HepG2 (cell line): ENCODE measurements around the gene TAS2R5. TPM values are rescaled to one million over a fixed set of nuclear protein-coding genes. Genes with fewer than 3 reads are reported as not detected.
"Not testable (repeated sequence)": the region's sequence is repeated elsewhere in the genome, so short reads cannot be mapped to it uniquely, and the experiment has no call there.

ENCODE experiments used
- ATAC-seq: fragments of 200-7000 bp; cut with Tn5 transposase; 3 replicates; pipeline ENCODE4 v1.9.1; 2020; ENCODE audit warnings: mild to moderate bottlenecking, moderate library complexity
- BruUV-seq: library from RNA; stranded (reverse); fragments of 400-500 nt; replicated peaks from 2 replicates; lab custom pipeline; 2021; lab: Mats Ljungman, UMichigan
- CTCF ChIA-PET: fragments of 300-600 bp; formaldehyde crosslinking; extraction: SDS; loops from one replicate; lab custom pipeline; 2021; ENCODE audit warnings: low total read pairs, inconsistent platforms, low intra/inter-chr PET ratio; lab: Yijun Ruan, JAX
- POLR2A ChIA-PET: fragments of 350-600 bp; sonication (Branson Sonifier 250); formaldehyde crosslinking; loops from one replicate; lab custom pipeline; 2020; ENCODE audit warnings: antibody characterized with exemption, inconsistent platforms; lab: Yijun Ruan, JAX
- DNase-seq: peaks from one replicate; pipeline ENCODE4 v3.0.0-alpha.2; 2015; ENCODE audit warnings: low spot score
- FAIRE-seq: peaks from 3 replicates; lab custom pipeline; 2011; peaks lifted over from hg19 to GRCh38; lab: Jason Lieb, UNC
- H2AFZ ChIP-seq: one replicate; pipeline ENCODE4 v1.6.1; 2011; ENCODE audit warnings: low read length, inconsistent platforms
- H3K27ac ChIP-seq: fragments of 300-600 bp; 3 replicates; pipeline ENCODE4 v1.8.0; 2011; ENCODE audit warnings: mixed run types, mild to moderate bottlenecking, mixed read lengths, low read length, inconsistent platforms; ENCODE audit not compliant: insufficient read depth; ENCODE audit errors: extremely low read length
- H3K27me3 ChIP-seq, 2 experiments: fragments of 200-600 bp in 1 of 2; 2 replicates in 1 of 2; 3 replicates in 1 of 2; pipeline versions ENCODE4 v1.6.0 to v1.8.0; 2011; ENCODE audit warnings: low read length in 2 of 2, mild to moderate bottlenecking in 2 of 2, moderate library complexity in 2 of 2, inconsistent platforms in 1 of 2; ENCODE audit not compliant: insufficient read depth in 2 of 2, control insufficient read depth in 1 of 2
- H3K36me3 ChIP-seq, 2 experiments: fragments of 200-600 bp in 1 of 2; replicated peaks in 1 of 2; 2 replicates in 1 of 2; 3 replicates in 1 of 2; pipeline versions ENCODE4 v1.5.1 to v1.8.0; 2011; ENCODE audit warnings: low read length in 2 of 2, inconsistent platforms in 1 of 2; ENCODE audit not compliant: insufficient read depth in 2 of 2, control insufficient read depth in 1 of 2
- H3K4me1 ChIP-seq: 2 replicates; pipeline ENCODE4 v1.5.1; 2012; ENCODE audit warnings: low read length, inconsistent platforms; ENCODE audit not compliant: insufficient read depth
- H3K4me2 ChIP-seq: 2 replicates; pipeline ENCODE4 v1.6.0; 2011; ENCODE audit warnings: low read depth, low read length, inconsistent platforms
- H3K4me3 ChIP-seq, 3 experiments: fragments of 200-600 bp in 1 of 3; sonication (generic), shearing (Covaris generic) in 1 of 3; replicated peaks in 1 of 3; 2 replicates each; pipeline ENCODE4 v1.5.1; 2011 to 2016; ENCODE audit warnings: low read length in 3 of 3, inconsistent platforms in 2 of 3, low read depth in 2 of 3, mild to moderate bottlenecking in 2 of 3, control low read depth in 1 of 3, mixed read lengths in 1 of 3; ENCODE audit not compliant: insufficient read depth in 1 of 3
- H3K79me2 ChIP-seq: one replicate; pipeline ENCODE4 v1.6.1; 2011; ENCODE audit warnings: low read length, inconsistent platforms; ENCODE audit not compliant: insufficient read depth
- H3K9ac ChIP-seq: 2 replicates; pipeline ENCODE4 v1.6.0; 2011; ENCODE audit warnings: mild to moderate bottlenecking, low read depth, low read length, inconsistent platforms; ENCODE audit not compliant: insufficient read depth
- H3K9me3 ChIP-seq: 2 replicates; pipeline ENCODE4 v1.5.1; 2012; ENCODE audit warnings: mild to moderate bottlenecking, low read length
- H4K20me1 ChIP-seq: 2 replicates; pipeline ENCODE4 v1.6.0; 2011; ENCODE audit warnings: inconsistent platforms, mild to moderate bottlenecking, low read length, moderate library complexity; ENCODE audit not compliant: insufficient read depth
- HOXA7 ChIP-seq: sonication (generic); formaldehyde crosslinking; IDR thresholded peaks from 2 replicates; pipeline ENCODE4 v1.8.1; 2022; ENCODE audit warnings: mild to moderate bottlenecking, missing genetic modification reagents, moderate library complexity
- ZMYM2 ChIP-seq: sonication (generic); formaldehyde crosslinking; IDR thresholded peaks from 2 replicates; pipeline ENCODE4 v1.8.0; 2022; ENCODE audit warnings: mild to moderate bottlenecking, missing genetic modification reagents
- WGBS: methylation state at CpG from one replicate; pipeline ENCODE4 v1.1.6; 2017; ENCODE audit warnings: low lambda C conversion rate; 5-methylcytosine and 5-hydroxymethylcytosine counted together
- in situ Hi-C: cut with HindIII; loops from 2 replicates; pipeline ENCODE4 v1.10.0; 2017; ENCODE audit warnings: low pct_unique_long_range_greater_than_20kb; ENCODE audit not compliant: extremely low pct_ligation_motif_present
- intact Hi-C: fragments of 100-400 bp; cut with micrococcal nuclease; formaldehyde crosslinking; loops from one replicate; pipeline ENCODE4 v1.10.0; 2022; ENCODE audit not compliant: unreplicated experiment
- polyA plus RNA-seq, 8 experiments: library from polyadenylated mRNA; depleted of rRNA in 3 of 8; stranded (reverse) in 7 of 8; unstranded in 1 of 8; fragments of >200 nt; fragmentation: Illumina TruSeq in 4 of 8; extraction: Trizol in 4 of 8; gene quantifications; 2 replicates each; pipeline versions ENCODE4 v1.2.1 to v1.2.3, GENCODE V29; 2011 to 2016; ENCODE audit warnings: low read depth in 4 of 8, missing spikeins in 1 of 8, mixed read lengths in 1 of 8; ENCODE audit not compliant: insufficient read depth in 1 of 8
- total RNA-seq, 5 experiments: library from RNA; depleted of rRNA; stranded (reverse); fragments of >200 nt; fragmentation: Illumina TruSeq; extraction: Trizol; gene quantifications; 2 replicates each; pipeline ENCODE4 v1.2.3, GENCODE V29; 2016; ENCODE audit warnings: low read depth in 1 of 5
- TF ChIP-seq, protein P1 (sequence below): sonication (generic); formaldehyde crosslinking; IDR thresholded peaks from 2 replicates; pipeline ENCODE4 v1.4.0; 2020; ENCODE audit warnings: missing genetic modification reagents

TAS2R5 gene
- total and polyA plus RNA-seq, 2 of the 13 experiments (the other 11 are each of a cell fraction or from before 2014, with no cell fraction given), result 1.7 to 2.9 TPM

DNA sequence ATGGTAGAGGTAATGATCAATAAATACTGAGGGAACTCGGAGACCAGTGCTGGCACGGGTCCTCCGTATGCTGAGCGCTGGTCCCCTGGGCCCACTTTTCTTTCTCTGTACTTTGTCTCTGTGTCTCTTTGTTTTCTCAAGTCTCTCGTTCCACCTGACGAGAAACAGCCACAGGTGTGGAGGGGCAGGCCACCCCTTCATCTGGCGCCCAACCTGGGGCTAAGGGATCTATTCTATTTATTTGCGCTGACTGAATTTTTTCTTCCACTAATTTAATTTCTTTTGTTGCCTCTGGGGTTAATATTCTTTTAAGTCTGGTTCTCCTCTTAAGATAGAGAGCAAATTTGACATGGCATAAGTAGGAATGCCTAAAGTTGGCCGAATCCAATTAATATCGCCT, 38.1 kb upstream of the TAS2R5 start:
- H2AFZ ChIP-seq, H3K79me2 ChIP-seq, H3K4me2 ChIP-seq, H3K27me3 ChIP-seq, H3K27ac ChIP-seq, ATAC-seq, H3K9ac ChIP-seq, FAIRE-seq, BruUV-seq, H3K4me3 ChIP-seq, POLR2A ChIA-PET, H3K4me1 ChIP-seq, H4K20me1 ChIP-seq, CTCF ChIA-PET, intact Hi-C loops, DNase-seq, in situ Hi-C loops: not testable (repeated sequence)
- WGBS, result 98% methylated on average over 10 of the region's 10 CpGs
- 0 out of 2 replicates have a peak, but pooled peaks have one; percentile 16 for TF ChIP-seq ZMYM2 (CRISPR knock-in tag)
- Histone ChIP-seq H3K9me3 (peaks cover 33% of the 10 kb centered on the region), H3K36me3 (peaks cover 13 to 59% of the 10 kb centered on the region in 2 experiments)

DNA sequence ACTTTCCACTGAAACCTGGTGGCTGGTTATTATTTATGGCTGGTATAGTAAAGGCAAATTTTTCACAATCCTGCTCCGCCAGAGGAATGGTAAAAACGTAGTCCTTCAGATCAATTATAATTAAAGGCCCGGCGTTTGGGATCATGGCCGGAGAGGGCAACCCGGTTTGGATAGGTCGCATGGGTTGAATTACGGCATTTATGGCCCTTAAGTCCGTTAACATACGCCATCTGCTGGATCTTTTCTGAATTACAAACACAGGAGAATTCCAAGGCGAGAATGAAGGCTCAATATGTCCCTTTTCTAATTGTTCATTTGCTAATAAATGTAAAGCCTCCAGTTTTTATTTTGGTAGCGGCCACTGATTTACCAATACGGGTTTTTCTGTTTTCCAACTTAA, 37.4 kb upstream of the TAS2R5 start:
- TF ChIP-seq, protein P1, sequence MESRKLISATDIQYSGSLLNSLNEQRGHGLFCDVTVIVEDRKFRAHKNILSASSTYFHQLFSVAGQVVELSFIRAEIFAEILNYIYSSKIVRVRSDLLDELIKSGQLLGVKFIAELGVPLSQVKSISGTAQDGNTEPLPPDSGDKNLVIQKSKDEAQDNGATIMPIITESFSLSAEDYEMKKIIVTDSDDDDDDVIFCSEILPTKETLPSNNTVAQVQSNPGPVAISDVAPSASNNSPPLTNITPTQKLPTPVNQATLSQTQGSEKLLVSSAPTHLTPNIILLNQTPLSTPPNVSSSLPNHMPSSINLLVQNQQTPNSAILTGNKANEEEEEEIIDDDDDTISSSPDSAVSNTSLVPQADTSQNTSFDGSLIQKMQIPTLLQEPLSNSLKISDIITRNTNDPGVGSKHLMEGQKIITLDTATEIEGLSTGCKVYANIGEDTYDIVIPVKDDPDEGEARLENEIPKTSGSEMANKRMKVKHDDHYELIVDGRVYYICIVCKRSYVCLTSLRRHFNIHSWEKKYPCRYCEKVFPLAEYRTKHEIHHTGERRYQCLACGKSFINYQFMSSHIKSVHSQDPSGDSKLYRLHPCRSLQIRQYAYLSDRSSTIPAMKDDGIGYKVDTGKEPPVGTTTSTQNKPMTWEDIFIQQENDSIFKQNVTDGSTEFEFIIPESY (CRISPR knock-in tag), result peak; percentile 80; the same call in 1 of the 2 replicates
- TF ChIP-seq HOXA7 (CRISPR knock-in tag), result no peak
- Histone ChIP-seq H3K79me2 (no peaks in the 10 kb centered on the region), H4K20me1 (peaks cover 5% of the 10 kb centered on the region; the same call in 1 of the 2 replicates), H3K27ac (no peak overlapping the region), H3K4me3 (no peak overlapping the region), H2AFZ (no peak overlapping the region), H3K4me2 (no peak overlapping the region), H3K36me3 (peaks cover 17 to 65% of the 10 kb centered on the region in 2 experiments), H3K9ac (no peak overlapping the region), H3K9me3 (peaks cover 33% of the 10 kb centered on the region), H3K4me1 (no peaks in the 10 kb centered on the region), H3K27me3 (no peaks in the 10 kb centered on the region)
- 96% methylated on average over 13 of the region's 13 CpGs for WGBS
- FAIRE-seq (no peak), DNase-seq (no peak), ATAC-seq (no peak)
- ChIA-PET CTCF (no interaction called here), POLR2A (no interaction called here)
- in situ Hi-C loops (no loop called here), intact Hi-C loops (no loop called here)
- TSS peak; percentile 6 for BruUV-seq
